ENCODE measurements around the gene ALDH1A2.

The ALDH1A2 gene

GRCh38 chr15:57941816-57942215 lies 123.7 kb downstream of the ALDH1A2 start:
- DNase-seq, result no peak

- no peak for DNase-seq
These were observed 133.2 kb downstream of the ALDH1A2 start for GRCh38 chr15:57932348-57932747.

GRCh38 chr15:57931570-57931969 lies 133.9 kb downstream of the ALDH1A2 start:
- no peak for DNase-seq

GRCh38 chr15:57927091-57927631 lies 138.3 kb downstream of the ALDH1A2 start:
- DNase-seq, result no peak

- no peak for DNase-seq
These were observed 139.9 kb downstream of the ALDH1A2 start for GRCh38 chr15:57925650-57926049.

- no peak for DNase-seq
These were observed 140.9 kb downstream of the ALDH1A2 start for GRCh38 chr15:57924598-57924997.

GRCh38 chr15:57923750-57924149 lies 141.8 kb downstream of the ALDH1A2 start:
- no peak for DNase-seq

- DNase-seq, result no peak
These were observed 142.2 kb downstream of the ALDH1A2 start for GRCh38 chr15:57923306-57923705.

- DNase-seq, result no peak
These were observed 142.7 kb downstream of the ALDH1A2 start for GRCh38 chr15:57922776-57923175.

- no peak for DNase-seq
These were observed 144.1 kb downstream of the ALDH1A2 start for GRCh38 chr15:57921371-57921770.

GRCh38 chr15:57920911-57921310 lies 144.6 kb downstream of the ALDH1A2 start:
- DNase-seq, result no peak

- DNase-seq, result no peak
These were observed 145.8 kb downstream of the ALDH1A2 start for GRCh38 chr15:57919754-57920153.

GRCh38 chr15:57917998-57918397 lies 147.5 kb downstream of the ALDH1A2 start:
- DNase-seq, result no peak

- no peak for DNase-seq
These were observed 148.8 kb downstream of the ALDH1A2 start for GRCh38 chr15:57916695-57917094.

- DNase-seq, result no peak
These were observed 149.5 kb downstream of the ALDH1A2 start for GRCh38 chr15:57915827-57916531.

- DNase-seq, result no peak
These were observed 151.0 kb downstream of the ALDH1A2 start for GRCh38 chr15:57914350-57915055.

GRCh38 chr15:57911247-57911646 lies 154.3 kb downstream of the ALDH1A2 start:
- no peak for DNase-seq

- DNase-seq, result no peak
These were observed 154.8 kb downstream of the ALDH1A2 start for GRCh38 chr15:57910672-57911071.

GRCh38 chr15:57909388-57909787 lies 156.1 kb downstream of the ALDH1A2 start:
- no peak for DNase-seq

- no peak for DNase-seq
These were observed 161.9 kb downstream of the ALDH1A2 start for GRCh38 chr15:57903626-57904025.
